Inferior parietal cortex (tissue), 1 donor: ENCODE results near the gene SRRT.
"Not testable (repeated sequence)": the region's sequence is repeated elsewhere in the genome, so short reads cannot be mapped to it uniquely, and the experiment has no call there.

Source experiments
- DNase-seq: peaks from one replicate; pipeline ENCODE4 v3.0.0-alpha.2; 2016; ENCODE audit errors: extremely low spot score

The SRRT gene

DNA sequence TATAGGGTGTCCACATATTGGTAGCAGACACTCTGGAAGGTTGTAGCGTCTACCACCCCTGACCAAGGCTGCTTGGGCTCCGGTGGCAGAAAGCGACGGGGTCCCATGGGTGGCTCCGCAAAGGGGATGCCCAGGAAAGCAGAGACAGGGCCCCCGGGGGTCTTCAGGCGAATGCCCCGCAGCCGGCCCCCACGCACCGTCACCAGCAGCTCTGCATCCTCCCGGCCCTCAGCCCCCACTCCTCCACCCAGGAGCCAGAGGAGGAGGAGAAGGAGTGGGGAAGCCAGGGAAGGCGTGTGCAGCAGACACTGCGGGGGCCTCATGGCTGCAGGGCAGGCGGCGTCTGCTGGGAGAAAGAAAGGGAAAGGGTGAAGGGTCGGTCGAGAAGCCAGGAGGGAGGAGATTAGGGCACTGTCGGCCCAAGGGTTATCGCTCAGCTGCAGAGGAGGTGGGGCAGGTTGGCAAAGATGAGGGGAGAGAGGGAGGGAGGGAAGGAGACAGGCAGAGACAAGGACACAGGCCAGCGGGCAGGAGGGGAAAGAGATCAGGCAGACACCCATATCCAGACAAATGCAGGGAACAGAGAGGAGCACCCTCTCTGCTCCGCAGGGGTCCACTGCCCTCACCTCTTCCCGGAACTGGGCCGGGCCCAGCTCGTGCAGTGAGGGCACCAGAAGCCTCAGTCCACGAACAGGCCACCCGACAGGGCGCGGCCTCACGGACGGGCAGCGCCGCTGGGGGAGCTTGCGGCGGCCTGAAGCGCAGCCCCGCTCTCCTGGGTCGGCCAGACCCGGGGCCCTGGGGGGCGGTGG is 19.2 kb downstream of the SRRT start:
- no peak for DNase-seq

DNA sequence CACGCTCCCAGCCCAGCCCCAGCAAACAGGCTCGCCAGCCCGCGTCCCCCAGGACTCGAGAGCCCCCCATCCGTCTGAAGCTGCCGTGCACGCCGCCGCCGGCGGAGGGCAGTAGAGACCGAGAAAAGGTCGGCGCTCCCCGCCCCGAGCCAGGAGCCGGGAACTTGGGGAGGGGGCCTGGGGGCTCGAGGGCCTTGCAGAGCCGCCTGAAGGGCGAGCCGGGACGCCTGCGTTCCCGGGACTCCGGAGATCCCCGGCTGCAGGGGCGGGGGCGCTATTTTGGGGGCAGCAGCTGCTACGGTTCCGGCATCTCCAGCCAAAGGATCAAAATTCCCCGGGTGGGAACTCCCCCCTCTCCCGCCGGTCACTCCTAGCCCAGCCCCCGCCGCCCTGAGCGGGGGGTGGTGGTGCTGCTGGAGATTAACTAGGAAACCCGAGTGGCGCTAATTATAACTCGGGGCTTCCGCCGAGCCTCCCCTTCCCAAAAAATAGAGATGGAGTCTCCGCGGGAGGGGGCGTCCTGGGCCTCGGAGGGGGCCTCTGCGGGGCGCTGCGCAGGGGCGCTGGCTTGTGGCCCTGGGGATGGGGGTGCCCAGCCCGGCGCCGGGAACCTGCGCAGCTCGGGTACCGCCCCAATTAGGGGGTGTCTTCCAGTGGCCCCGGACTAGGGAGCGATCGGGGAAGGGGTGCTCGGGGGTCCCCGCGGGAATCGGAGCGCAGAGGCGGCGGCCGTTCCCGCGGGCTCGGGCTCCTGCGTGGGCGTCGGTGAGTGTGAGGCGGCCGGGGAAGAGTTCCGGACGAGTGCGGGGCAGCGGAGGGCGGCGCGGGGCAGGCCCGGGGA is 20.2 kb downstream of the SRRT start:
- no peak for DNase-seq

- no peak for DNase-seq
These were observed 20.7 kb downstream of the SRRT start, which contains the start of gene ACHE for GRCh38 chr7:100895701-100895955. Gene ACHE, minus strand, starts transcription at chr7:100895888. Its CDS starts 1,656 bp downstream, at chr7:100894232.

DNA sequence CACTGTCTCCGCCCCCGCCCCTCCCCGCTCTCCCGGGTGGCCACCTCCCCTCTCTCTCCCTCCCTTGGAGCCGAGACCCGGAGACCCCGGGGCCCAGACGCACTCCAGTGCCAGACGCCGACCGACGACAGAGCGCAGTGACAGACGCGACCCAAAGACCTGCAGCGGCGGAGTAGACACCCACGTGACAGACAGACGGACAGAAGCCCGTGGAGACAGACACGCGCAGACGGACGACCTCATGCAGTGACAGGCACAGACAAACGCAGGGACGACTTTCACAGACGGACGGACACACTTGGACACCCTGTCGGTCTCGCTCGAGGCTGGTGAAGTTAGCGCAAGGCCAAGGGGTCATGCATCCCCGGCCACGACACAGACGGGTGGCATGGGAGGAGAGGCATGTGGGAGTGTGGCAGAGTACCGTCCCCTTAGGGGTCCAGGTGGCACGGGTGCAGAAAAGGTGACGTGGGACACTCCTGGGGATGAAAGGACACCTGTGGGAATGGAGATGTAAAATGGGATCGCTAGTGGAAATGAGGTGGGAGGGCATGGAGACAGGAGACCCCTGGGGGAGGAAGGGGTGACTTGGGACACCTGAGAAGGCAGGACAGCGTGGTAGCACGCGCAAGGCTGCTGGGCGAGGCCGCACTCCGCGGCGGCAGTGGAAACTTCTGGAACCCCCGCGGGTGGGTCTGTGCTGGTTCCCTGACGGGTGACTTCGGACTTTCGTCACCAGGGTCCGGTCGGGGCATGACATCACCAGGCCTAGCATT is 21.2 kb downstream of the SRRT start:
- DNase-seq, result no peak

DNA sequence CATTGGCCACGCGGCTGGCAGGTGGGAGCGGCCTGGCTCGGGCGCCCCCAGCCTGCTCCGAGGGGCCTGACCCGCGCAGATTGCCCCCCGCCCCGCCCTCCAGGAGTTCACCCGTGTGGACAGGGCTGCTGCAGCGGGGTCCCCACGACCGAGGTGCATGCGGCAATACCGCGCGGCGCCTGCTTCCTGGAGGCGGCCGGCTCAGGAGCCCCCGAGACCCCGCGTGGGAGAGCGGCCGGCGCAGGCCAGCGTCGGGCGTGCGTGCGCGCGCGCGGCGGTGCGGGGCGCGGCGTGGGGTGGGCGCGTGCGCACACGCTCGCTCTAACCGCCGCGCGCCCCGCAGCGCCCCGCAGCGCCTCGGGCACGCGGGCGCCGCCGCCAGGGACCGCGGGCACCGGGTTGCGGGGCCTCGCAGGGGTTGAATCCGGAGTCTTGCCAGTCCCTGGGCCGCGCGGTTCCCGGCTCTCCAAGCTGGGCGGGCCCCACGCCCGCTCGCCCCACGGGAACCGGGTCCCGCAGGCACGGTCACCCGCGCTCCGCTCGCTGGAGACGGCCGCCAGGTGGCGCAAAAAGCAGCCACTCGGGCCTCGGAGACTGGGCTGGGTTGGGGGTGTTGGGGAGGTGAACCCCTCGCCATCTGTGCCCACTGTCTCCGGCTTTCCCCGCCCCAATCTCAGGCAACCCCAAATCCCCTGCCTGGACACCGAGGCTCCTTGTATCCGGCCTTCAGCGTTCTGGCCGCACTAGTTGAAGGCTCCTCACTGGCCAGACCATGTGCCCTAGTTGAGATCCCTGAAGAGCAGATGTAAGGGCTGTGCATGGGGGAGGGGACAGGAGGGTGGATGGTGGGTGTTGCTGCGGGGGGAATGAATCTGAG is 22.1 kb downstream of the SRRT start:
- no peak for DNase-seq

DNA sequence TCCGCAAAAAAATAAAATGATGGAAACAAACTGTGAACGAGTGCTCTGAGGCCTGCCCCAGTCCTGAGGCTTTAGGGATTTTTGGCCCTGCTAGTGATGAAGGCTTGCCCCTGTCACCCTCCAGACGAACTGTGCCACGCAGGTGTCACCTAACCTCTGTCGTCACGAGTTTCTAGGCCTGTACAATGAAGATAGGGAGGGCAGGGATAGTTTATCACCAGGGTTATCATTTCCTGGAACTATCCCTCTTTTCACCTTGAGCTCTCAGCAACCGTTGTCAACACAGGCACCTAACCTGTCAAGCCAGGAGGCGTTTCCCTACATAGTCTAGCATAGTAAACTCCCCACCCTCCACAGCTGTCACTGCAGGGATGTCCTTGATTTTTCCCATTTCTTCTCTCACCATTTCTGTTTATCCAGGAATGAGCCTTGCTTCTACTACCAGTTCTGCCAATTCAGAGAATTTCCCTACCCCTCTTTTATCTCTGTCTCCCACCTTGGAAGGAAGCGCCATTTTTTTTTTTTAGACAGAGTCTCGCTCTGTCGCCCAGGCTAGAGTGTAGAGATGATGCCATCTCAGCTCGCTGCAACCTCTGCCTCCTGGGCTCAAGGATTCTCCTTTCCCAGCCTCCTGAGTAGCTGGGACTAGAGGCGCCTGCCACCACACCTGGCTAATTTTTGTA is 23.0 kb downstream of the SRRT start:
- no peak for DNase-seq

GRCh38 chr7:100899432-100899831 is 24.5 kb downstream of the SRRT start:
- no peak for DNase-seq

DNA sequence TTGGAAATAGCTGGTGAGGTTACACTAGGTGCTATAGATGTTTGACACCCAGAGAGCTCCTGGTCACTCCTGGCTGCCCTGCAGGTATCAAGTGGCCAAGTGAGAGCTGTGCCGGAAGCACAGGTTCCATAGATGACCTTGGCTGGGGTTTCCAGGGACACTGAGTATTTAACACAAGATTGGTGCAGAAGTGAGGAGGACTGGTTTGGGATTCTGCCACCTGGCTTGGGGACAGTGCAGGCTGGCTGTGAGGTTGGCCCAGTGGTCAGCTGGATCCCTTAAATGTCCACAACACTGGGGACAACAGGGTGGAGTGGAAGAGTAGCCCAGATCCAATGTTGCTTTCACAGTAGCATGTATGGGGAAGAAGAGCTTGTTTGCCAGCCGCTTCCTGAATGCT is 26.1 kb downstream of the SRRT start:
- no peak for DNase-seq

DNA sequence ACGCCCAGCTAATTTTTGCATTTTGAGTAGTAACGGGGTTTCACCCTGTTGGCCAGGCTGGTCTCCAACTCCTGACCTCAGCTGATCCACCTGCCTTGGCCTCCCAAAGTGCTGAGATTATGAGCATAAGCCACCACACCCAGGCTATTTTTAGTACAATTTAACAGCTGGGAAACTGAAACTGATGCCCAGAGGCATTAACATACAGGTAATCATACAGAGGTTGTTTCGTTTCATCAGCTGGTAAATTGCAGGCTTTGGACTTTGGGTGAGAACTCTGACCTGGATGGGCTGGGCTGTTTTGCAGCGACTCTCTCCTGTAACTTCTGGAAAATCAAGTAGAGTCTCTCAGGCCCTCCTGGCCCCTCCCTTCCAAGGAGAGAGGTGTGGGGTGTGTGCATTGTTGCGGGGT is 27.0 kb downstream of the SRRT start:
- no peak for DNase-seq

GRCh38 chr7:100902638-100903037 is 27.7 kb downstream of the SRRT start:
- no peak for DNase-seq

DNA sequence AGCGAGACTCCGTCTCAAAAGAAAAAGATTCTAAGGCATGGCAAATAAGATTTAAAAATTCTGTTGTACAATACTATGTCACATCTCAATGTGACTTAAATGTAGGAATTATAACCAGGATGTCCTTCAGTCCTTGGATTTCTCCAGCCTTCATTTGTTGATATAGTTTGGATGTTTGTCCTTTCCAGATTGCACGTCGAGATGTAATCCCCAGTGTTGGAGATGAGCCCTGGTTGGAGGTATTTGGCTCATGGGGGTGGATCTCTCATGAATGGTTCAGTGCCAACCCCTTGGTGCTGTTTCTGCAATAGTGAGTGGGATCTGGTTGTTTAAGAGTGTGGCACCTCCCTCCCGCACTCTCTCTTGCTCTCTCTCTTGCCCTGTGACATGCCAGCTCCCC is 33.6 kb downstream of the SRRT start:
- no peak for DNase-seq

GRCh38 chr7:100910443-100910842 is 35.5 kb downstream of the SRRT start:
- not testable (repeated sequence) for DNase-seq

GRCh38 chr7:100911484-100911883 is 36.6 kb downstream of the SRRT start:
- no peak for DNase-seq

- DNase-seq, result no peak
These were observed 39.4 kb downstream of the SRRT start for GRCh38 chr7:100914208-100914878.

DNA sequence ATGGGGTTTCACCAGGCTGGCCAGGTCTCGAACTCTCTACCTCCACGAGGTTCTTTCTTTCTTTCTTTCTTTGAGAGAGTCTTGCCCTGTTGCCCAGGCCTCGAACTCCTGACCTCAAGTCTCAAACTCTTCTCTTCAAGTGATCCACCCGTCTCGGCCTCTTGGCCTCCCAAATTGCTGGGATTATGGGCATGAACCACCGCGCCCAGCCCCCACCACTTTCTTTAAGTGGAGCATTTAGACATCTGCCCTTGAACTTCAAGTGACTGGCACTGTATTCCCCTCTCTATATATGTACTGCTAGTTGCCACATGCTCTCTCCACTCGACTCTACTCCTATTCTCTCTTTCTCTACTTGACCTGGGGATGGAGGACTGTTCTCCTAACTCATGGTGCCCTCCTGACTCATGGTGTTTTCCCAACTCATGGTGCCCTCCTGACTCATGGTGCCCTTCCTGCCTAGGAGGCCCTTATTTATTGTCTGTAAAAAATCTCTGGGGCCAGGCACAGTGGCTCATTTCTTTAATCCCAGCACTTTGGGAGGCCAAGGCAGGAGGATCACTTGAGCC is 40.1 kb downstream of the SRRT start:
- DNase-seq, result no peak

GRCh38 chr7:100919335-100919734 is 44.4 kb downstream of the SRRT start:
- not testable (repeated sequence) for DNase-seq

GRCh38 chr7:100919779-100920437 is 45.0 kb downstream of the SRRT start:
- not testable (repeated sequence) for DNase-seq

DNA sequence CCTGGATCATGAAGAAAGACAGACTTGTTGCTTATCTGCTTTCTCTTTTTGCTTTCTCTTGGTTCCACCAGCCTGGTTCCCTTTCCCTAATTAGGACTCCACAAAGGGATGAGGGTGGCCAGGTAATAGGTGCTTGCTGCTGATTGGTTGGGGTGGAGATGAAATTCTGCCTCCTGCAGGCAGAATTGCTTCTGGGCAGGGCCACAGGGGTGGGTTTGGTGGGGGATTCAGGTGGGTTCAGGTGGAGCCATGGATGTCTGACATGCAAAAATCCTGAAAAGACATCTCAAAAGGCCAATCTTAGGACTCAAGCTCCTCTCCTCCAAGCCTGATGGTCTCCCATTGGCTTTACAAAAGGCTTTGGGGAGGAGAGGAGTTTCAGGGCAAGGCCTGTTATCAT is 46.1 kb downstream of the SRRT start:
- no peak for DNase-seq

DNA sequence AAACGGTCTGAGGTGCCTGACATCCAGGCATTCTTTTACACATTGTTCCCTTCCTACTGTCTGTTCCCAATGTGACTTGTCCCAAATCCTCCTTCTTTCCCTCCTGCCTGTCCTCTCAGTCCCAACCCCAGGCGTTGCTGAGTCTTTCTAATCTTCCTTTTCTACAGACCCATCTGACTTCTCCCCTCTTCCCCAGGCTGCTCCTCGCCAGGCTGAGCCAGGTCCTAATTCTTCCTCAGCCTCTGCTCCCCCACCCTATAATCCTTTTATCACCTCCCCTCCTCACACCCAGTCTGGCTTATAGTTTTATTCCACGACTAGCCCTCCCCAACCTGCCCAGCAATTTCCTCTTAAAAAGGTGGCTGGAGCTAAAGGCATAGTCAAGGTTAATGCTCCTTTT is 48.7 kb downstream of the SRRT start:
- not testable (repeated sequence) for DNase-seq
